NB4 (cell line): ENCODE results near the gene SMPD3.

ENCODE experiments used
- CTCF ChIP-seq: IDR thresholded peaks from one replicate; pipeline ENCODE4 v1.5.1; 2012; ENCODE audit warnings: low read depth, low read length
- MAX ChIP-seq: IDR thresholded peaks from 2 replicates; pipeline ENCODE4 v1.6.1; 2011; ENCODE audit warnings: low read depth, low read length
- MYC ChIP-seq: IDR thresholded peaks from 2 replicates; pipeline ENCODE4 v1.6.1; 2011; ENCODE audit warnings: low read depth, low read length
- POLR2A ChIP-seq: IDR thresholded peaks from 2 replicates; pipeline ENCODE4 v1.6.1; 2011; ENCODE audit warnings: mild to moderate bottlenecking; ENCODE audit not compliant: insufficient read length; ENCODE audit errors: extremely low read depth

- TF ChIP-seq CTCF (no peak), POLR2A (no peak), MAX (no peak), MYC (no peak)
Observed at GRCh38 chr16:68478526-68479250, 30.4 kb upstream of the SMPD3 start.
